B cell (primary cell): ENCODE data around the gene VOPP1.

Source experiments
- CTCF ChIP-seq: fragments of 200-600 bp; IDR thresholded peaks from one replicate; pipeline ENCODE4 v1.8.0; 2022; ENCODE audit warnings: antibody characterized with exemption, mild to moderate bottlenecking
- EZH2 ChIP-seq: IDR thresholded peaks from 2 replicates; pipeline ENCODE4 v1.6.1; 2012; ENCODE audit warnings: borderline replicate concordance, low read depth, mild to moderate bottlenecking, moderate library complexity, low read length; ENCODE audit not compliant: insufficient read depth, poor library complexity, severe bottlenecking

GRCh38 chr7:55486991-55487390, 85.3 kb downstream of the VOPP1 start:
- TF ChIP-seq CTCF (no peak), EZH2 (no peak)
